Panc1 (cell line): ENCODE measurements around the gene YOD1.

ENCODE experiments used
- POLR2AphosphoS5 ChIP-seq: IDR thresholded peaks from 2 replicates; pipeline ENCODE4 v1.6.1; 2012; ENCODE audit warnings: mild to moderate bottlenecking, low read depth, low read length, moderate library complexity
- REST ChIP-seq, 2 experiments: IDR thresholded peaks; 2 replicates each; pipeline ENCODE4 v1.6.1; 2011 to 2012; ENCODE audit warnings: low read depth in 2 of 2, control low read depth in 1 of 2, low read length in 1 of 2, mild to moderate bottlenecking in 1 of 2, moderate library complexity in 1 of 2; ENCODE audit not compliant: insufficient read depth in 1 of 2
- TF ChIP-seq, protein P1 (sequence below): fragments of 450-650 bp; IDR thresholded peaks from 2 replicates; pipeline ENCODE4 v1.5.1; 2017; ENCODE audit warnings: mild to moderate bottlenecking

DNA sequence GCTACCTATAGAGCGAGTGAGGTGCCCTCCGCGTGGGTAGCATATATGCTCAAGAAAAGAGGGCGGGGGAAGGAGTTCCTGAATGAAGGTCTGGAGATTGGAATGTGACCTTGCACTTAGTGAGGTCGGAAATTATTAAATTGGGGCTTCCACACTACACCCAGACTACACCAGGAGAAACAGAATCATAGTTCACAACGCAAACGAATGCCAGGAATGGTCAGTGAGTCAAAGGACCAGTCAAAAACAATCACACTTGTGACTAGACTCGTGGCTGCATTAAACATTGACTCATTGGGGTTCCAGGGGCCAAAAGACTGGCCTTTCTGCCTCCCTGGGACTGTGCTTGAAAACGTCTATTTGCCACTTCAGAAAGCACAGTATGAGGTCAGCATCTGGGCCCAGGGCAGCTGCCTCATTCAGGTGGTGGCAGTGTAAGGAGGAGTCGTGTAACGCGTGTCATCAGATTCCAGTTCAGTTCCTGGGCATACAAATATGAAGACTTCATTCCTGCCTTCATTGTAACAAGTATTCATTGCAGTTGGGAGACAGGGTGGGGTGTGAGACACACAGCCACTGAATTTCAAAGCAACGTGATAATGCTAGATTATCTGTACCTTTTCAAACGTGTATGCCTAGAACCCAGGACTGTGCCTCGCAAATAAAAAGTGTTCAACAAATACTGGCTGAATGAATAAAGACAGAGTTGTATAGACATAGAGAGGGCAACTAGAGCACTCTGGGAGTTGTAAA is at the start of gene YOD1:
- TF ChIP-seq, protein P1, sequence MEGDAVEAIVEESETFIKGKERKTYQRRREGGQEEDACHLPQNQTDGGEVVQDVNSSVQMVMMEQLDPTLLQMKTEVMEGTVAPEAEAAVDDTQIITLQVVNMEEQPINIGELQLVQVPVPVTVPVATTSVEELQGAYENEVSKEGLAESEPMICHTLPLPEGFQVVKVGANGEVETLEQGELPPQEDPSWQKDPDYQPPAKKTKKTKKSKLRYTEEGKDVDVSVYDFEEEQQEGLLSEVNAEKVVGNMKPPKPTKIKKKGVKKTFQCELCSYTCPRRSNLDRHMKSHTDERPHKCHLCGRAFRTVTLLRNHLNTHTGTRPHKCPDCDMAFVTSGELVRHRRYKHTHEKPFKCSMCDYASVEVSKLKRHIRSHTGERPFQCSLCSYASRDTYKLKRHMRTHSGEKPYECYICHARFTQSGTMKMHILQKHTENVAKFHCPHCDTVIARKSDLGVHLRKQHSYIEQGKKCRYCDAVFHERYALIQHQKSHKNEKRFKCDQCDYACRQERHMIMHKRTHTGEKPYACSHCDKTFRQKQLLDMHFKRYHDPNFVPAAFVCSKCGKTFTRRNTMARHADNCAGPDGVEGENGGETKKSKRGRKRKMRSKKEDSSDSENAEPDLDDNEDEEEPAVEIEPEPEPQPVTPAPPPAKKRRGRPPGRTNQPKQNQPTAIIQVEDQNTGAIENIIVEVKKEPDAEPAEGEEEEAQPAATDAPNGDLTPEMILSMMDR = no peak
- TF ChIP-seq REST (IDR thresholded peaks at IDR 0.05; ENCODE audit: insufficient read depth in 1 of 2, low read depth in 2 of 2, low read length in 1 of 2) (no peak), POLR2AphosphoS5 (no peak)
